ENCODE data around the gene CROCC2. TPM values are rescaled to one million over a fixed set of nuclear protein-coding genes. Genes with fewer than 3 reads are reported as not detected.

Gene CROCC2
- total RNA-seq, 2 experiments from 2014 or later, result not detected

DNA sequence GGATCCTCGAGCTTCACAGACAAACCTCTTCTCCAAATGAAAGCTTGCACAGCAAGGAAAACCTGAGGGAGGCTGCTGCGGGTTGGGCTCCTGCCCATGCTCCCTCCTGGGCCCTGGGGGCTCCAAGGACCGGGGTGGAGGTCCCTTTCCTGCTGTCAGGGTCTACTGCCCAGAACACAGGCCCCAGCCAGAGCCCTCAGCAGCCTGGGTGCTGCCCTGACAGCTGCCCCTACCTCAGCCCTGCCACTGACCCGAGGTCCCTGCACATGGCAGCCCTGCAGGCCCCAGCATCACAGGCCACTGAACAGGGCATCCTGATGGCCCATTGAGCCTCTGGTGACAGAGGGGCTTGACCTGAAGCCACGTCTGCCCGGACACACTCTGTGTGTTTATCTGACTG lies 41.0 kb downstream of the CROCC2 start:
- Histone ChIP-seq H3K36me3 (ENCODE audit: insufficient read depth, low read length) (no peaks in the 10 kb centered on the region), H4K20me1 (ENCODE audit: insufficient read depth, low read length) (no peaks in the 10 kb centered on the region), H2AFZ (ENCODE audit: low read length) (no peak overlapping the region), H3K4me1 (ENCODE audit: insufficient read depth, low read length, poor library complexity, severe bottlenecking) (no peaks in the 10 kb centered on the region), H3K9me3 (ENCODE audit: low read length) (no peaks in the 10 kb centered on the region), H3K79me2 (ENCODE audit: insufficient read depth, low read depth, low read length) (no peaks in the 10 kb centered on the region), H3K9me2 (ENCODE audit: insufficient read depth, low read length) (no peaks in the 10 kb centered on the region), H3K27ac (ENCODE audit: low read depth, low read length, poor library complexity, severe bottlenecking) (no peak overlapping the region), H3K4me2 (ENCODE audit: low read length) (no peak overlapping the region), H3K4me3 (ENCODE audit: low read depth, low read length, poor library complexity, severe bottlenecking) (no peak overlapping the region)
- CTCF ChIA-PET (ENCODE audit: unreplicated experiment), result no interaction called here
- BruUV-seq (replicated peaks), result no TSS peak
- TF ChIP-seq, protein P1, sequence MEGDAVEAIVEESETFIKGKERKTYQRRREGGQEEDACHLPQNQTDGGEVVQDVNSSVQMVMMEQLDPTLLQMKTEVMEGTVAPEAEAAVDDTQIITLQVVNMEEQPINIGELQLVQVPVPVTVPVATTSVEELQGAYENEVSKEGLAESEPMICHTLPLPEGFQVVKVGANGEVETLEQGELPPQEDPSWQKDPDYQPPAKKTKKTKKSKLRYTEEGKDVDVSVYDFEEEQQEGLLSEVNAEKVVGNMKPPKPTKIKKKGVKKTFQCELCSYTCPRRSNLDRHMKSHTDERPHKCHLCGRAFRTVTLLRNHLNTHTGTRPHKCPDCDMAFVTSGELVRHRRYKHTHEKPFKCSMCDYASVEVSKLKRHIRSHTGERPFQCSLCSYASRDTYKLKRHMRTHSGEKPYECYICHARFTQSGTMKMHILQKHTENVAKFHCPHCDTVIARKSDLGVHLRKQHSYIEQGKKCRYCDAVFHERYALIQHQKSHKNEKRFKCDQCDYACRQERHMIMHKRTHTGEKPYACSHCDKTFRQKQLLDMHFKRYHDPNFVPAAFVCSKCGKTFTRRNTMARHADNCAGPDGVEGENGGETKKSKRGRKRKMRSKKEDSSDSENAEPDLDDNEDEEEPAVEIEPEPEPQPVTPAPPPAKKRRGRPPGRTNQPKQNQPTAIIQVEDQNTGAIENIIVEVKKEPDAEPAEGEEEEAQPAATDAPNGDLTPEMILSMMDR (conservative IDR thresholded peaks at IDR 0.05; ENCODE audit: low read length), result no peak
- no peak for TF ChIP-seq EZH2phosphoT487 (IDR thresholded peaks at IDR 0.05; ENCODE audit: borderline replicate concordance, low read depth, low read length)
- intact Hi-C loops (cut with micrococcal nuclease; ENCODE audit: unreplicated experiment), result no loop called here
- no peak for DNase-seq (ENCODE audit: low spot score)
- POLR2A ChIA-PET, result no interaction called here

DNA sequence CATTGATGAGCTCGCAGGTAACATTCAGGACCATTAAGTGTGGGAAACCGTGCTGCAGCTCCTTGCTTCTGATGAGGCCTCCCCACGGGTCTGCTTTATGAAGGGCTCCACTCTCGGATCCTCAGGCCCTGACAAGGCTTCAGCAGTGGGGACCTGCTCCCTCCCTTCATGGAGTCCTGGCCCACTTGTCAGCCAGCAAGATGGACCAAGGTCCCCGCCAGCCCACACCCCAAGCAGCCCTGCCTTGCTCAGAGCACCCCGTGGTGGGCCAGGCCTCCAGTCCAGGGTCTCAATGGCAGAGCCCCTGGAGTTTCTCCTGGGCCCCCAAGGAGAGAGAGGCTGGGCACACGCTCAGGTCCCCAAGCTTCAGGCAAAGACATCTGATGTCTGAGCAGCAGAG lies 41.5 kb downstream of the CROCC2 start:
- Histone ChIP-seq H3K9me3 (ENCODE audit: low read length) (no peaks in the 10 kb centered on the region), H3K27ac (ENCODE audit: low read depth, low read length, poor library complexity, severe bottlenecking) (no peak overlapping the region), H3K4me3 (ENCODE audit: low read depth, low read length, poor library complexity, severe bottlenecking) (no peak overlapping the region), H3K36me3 (ENCODE audit: insufficient read depth, low read length) (no peaks in the 10 kb centered on the region), H3K4me1 (ENCODE audit: insufficient read depth, low read length, poor library complexity, severe bottlenecking) (no peaks in the 10 kb centered on the region), H3K79me2 (ENCODE audit: insufficient read depth, low read depth, low read length) (no peaks in the 10 kb centered on the region), H3K4me2 (ENCODE audit: low read length) (no peak overlapping the region), H3K9me2 (ENCODE audit: insufficient read depth, low read length) (no peaks in the 10 kb centered on the region), H2AFZ (ENCODE audit: low read length) (no peak overlapping the region), H4K20me1 (ENCODE audit: insufficient read depth, low read length) (no peaks in the 10 kb centered on the region)
- no peak for TF ChIP-seq EZH2phosphoT487 (IDR thresholded peaks at IDR 0.05; ENCODE audit: borderline replicate concordance, low read depth, low read length)
- TF ChIP-seq, protein P1 (conservative IDR thresholded peaks at IDR 0.05; ENCODE audit: low read length), result no peak
- no peak for DNase-seq (ENCODE audit: low spot score)
- BruUV-seq (replicated peaks), result no TSS peak
- intact Hi-C loops (cut with micrococcal nuclease; ENCODE audit: unreplicated experiment), result no loop called here
- ChIA-PET POLR2A (interaction anchor here (0.6 kb wide), 1 partner anchor 1321 kb away, joined by 3 read pairs; no protein-coding TSS in a partner anchor), CTCF (ENCODE audit: unreplicated experiment) (no interaction called here)

DNA sequence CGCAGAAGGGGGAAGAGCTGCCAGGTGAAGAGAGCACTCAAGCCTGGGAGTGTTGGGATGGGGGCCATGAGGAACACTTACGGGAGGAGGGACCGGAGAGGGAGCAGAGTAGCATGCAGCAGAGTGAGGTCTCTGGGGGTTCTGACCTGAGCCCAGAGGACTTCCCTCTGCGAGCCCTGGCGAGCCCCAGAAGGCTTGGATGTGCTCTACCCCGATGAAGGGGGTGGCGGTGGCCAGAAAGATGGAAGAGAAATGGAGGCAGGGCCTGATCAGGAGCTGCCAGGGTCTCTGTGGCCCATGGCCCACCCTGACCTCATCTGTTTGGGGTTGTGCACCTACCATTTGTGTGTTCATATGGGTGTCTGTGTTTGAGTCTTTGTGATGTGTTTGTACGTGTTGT lies 42.0 kb downstream of the CROCC2 start:
- Histone ChIP-seq H4K20me1 (ENCODE audit: insufficient read depth, low read length) (no peaks in the 10 kb centered on the region), H3K4me1 (ENCODE audit: insufficient read depth, low read length, poor library complexity, severe bottlenecking) (no peaks in the 10 kb centered on the region), H3K9me3 (ENCODE audit: low read length) (no peaks in the 10 kb centered on the region), H3K36me3 (ENCODE audit: insufficient read depth, low read length) (no peaks in the 10 kb centered on the region), H3K79me2 (ENCODE audit: insufficient read depth, low read depth, low read length) (no peaks in the 10 kb centered on the region), H2AFZ (ENCODE audit: low read length) (no peak overlapping the region), H3K9me2 (ENCODE audit: insufficient read depth, low read length) (no peaks in the 10 kb centered on the region), H3K4me2 (ENCODE audit: low read length) (no peak overlapping the region), H3K27ac (ENCODE audit: low read depth, low read length, poor library complexity, severe bottlenecking) (no peak overlapping the region), H3K4me3 (ENCODE audit: low read depth, low read length, poor library complexity, severe bottlenecking) (no peak overlapping the region)
- TF ChIP-seq, protein P1 (conservative IDR thresholded peaks at IDR 0.05; ENCODE audit: low read length), result no peak
- TF ChIP-seq EZH2phosphoT487 (IDR thresholded peaks at IDR 0.05; ENCODE audit: borderline replicate concordance, low read depth, low read length), result no peak
- DNase-seq (ENCODE audit: low spot score), result no peak
- no TSS peak for BruUV-seq (replicated peaks)
- ChIA-PET CTCF (ENCODE audit: unreplicated experiment) (no interaction called here), POLR2A (interaction anchor here (0.6 kb wide), 1 partner anchor 1322 kb away, joined by 3 read pairs; no protein-coding TSS in a partner anchor)
- intact Hi-C loops (cut with micrococcal nuclease; ENCODE audit: unreplicated experiment), result no loop called here
